HG03039 (cell line): ENCODE results near the gene HCN3.

ENCODE experiments used
- ATAC-seq: cut with Tn5 transposase; IDR thresholded peaks from one replicate; pipeline ENCODE4 v1.9.1; 2021; ENCODE audit warnings: mild to moderate bottlenecking, moderate library complexity; ENCODE audit not compliant: unreplicated experiment

The HCN3 gene

GRCh38 chr1:155308493-155309422, 31.5 kb downstream of the HCN3 start, which contains the start of gene FDPS:
Gene FDPS, plus strand, starts transcription at chr1:155308866. Its CDS starts 924 bp downstream, at chr1:155309790.
- peak; percentile 92 for ATAC-seq

GRCh38 chr1:155309423-155310021, 32.3 kb downstream of the HCN3 start:
- no peak for ATAC-seq

GRCh38 chr1:155313261-155313660, 36.0 kb downstream of the HCN3 start:
- ATAC-seq: no peak

GRCh38 chr1:155316922-155317321, 39.7 kb downstream of the HCN3 start:
- ATAC-seq: no peak

DNA sequence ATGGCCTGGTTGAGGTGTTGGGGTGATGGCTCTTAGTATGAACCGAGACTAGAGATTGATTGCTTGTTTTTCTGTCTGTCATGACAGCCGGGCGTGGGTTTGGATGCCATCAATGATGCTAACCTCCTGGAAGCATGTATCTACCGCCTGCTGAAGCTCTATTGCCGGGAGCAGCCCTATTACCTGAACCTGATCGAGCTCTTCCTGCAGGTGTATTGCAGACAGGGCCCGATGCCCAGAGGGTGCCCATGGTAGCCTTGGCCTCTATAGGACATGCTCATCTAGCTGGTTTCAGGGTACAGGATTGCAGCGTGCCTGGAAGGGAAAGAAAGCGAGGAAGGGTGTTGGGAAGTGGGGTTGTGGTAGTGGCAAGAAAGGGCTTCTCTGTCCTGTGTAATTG, 40.8 kb downstream of the HCN3 start:
- no peak for ATAC-seq

GRCh38 chr1:155319536-155319935, 42.3 kb downstream of the HCN3 start:
- ATAC-seq: no peak

GRCh38 chr1:155320252-155320651, 43.0 kb downstream of the HCN3 start:
- ATAC-seq: no peak

DNA sequence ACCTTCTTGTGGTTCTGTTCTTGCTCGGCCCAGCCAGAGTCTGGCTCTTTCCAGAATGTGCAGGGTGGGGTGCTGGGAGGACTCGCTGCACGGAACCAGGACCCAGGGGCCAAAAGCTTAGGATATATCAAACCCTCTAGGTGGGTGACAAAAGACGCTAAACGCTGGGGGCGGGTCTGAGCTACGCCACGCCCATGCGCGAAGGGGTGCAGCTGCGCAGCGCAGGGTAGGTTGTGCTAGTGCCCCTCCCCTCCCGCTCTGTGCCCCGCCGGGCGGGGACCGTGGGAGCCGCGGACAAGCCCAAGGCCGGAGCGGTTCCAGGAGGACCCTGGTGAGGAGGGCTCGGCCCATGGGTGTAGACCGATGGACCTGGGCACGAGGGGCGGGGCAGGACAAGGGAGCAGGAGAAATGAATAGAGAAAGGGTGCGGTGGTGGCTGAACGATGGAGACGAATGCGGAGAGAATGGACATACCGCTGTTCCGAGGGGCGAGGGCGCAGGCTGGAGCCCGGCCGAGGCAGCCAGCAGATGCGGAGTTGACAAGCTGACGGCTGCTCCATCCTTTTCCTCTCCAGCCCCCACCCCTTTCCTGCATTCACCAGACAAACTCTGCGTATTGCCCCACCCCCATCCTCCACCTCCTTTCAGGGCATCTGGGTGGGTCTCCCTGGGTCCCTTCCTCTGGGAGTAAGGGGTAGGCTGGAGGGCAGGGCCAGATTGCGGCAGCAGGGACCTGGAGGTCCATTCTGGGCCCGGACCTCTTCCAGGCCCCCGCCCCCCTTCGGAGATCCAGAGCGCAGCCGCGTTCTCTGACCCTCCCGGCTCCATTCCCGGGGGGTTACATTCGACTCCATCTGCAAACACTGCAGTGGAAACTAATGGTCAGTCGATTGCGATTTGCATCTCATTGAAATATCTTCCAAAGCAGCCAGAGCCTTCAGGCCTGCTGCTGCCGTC, 43.7 kb downstream of the HCN3 start, which contains the start of gene RUSC1:
TSS of gene RUSC1 (plus strand) at position 234 of the 957 bp plus-strand sequence. CDS start 880 bp downstream, outside the sequence.
- ATAC-seq: no peak

DNA sequence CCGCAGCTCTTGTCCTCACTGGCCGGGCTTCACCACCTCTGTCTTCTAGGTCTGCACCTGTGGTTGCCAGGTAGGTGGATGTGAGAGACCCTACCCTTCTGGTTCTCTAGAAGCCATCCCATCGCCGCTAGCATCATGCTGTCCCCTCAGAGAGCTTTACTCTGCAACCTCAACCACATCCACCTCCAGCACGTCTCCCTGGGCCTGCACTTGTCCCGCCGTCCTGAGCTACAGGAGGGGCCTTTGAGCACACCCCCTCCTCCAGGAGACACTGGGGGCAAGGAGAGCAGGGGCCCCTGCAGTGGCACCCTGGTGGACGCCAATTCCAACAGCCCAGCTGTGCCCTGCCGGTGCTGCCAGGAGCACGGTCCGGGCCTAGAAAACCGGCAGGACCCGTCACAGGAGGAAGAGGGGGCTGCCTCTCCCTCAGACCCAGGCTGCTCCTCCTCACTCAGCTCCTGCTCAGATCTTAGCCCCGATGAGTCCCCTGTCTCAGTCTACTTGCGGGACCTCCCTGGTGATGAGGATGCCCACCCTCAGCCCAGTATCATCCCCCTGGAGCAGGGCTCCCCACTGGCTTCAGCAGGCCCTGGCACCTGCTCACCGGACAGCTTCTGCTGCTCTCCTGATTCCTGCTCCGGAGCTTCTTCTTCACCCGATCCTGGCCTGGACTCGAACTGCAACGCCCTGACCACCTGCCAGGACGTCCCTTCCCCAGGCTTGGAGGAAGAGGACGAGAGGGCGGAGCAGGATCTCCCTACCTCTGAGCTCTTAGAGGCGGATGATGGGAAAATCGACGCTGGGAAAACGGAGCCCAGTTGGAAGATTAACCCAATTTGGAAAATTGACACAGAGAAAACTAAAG, 44.6 kb downstream of the HCN3 start:
- ATAC-seq: no peak

- ATAC-seq: no peak
These were observed 45.3 kb downstream of the HCN3 start for GRCh38 chr1:155322571-155322952.

- peak; percentile 32 for ATAC-seq
These were observed 45.9 kb downstream of the HCN3 start for GRCh38 chr1:155322953-155323728.

DNA sequence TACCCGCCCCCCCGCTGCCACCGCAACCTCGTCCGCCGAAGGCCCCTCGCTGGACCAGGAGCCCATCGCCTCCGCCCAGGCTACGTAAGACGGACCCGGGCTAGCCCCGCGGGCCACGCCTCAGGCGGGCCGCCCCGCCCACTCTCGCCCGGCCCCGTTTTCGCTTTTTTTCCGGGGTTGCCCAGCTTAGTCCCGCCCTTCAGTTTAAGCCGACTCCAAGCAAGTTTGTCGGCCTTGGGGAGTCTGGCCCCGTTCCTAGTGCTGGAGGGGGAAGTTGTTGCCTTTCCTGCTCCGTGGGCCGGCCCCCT, 46.4 kb downstream of the HCN3 start:
- peak; percentile 36 for ATAC-seq

GRCh38 chr1:155324037-155324716, 46.9 kb downstream of the HCN3 start:
- peak; percentile 55 for ATAC-seq

DNA sequence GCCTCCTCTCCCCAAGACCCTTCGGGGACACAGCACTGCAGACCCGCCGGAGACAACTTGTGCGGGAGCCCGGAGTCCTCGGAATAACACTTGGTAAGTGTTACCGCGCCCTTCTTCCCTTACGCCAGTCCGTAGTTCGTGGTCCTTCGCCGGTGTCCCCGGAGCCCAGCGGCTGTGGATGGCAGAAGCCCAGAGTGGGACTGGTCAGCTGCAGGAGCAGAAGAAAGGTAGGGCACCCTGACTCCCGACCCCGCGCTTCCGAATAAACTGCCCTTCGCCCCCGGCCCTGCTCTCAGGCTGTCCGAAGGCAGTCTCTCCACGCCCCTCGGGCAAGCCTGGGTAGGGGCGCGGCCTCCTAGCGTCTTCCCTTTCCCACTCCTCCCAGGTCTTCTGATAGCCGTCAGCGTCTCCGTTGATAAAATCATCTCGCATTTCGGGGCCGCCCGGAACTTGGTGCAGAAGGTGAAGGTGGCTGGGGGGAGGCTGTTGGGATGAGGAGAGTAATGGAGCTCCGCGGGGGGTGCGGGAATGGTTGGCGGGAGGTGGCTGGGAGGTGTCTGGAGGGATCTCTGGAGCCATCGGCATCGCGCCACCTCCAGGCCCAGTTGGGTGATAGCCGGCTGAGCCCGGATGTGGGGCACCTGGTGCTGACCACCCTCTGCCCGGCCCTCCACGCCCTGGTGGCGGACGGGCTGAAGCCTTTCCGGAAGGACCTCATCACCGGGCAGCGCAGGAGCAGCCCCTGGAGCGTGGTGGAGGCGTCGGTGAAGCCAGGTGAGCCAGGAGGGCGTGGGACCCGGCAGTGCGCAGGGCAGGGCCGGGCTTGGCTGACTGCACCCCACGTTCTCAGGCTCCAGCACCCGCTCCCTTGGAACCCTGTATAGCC, 47.7 kb downstream of the HCN3 start:
- ATAC-seq: no peak

GRCh38 chr1:155325603-155325893, 48.3 kb downstream of the HCN3 start:
- ATAC-seq: no peak

DNA sequence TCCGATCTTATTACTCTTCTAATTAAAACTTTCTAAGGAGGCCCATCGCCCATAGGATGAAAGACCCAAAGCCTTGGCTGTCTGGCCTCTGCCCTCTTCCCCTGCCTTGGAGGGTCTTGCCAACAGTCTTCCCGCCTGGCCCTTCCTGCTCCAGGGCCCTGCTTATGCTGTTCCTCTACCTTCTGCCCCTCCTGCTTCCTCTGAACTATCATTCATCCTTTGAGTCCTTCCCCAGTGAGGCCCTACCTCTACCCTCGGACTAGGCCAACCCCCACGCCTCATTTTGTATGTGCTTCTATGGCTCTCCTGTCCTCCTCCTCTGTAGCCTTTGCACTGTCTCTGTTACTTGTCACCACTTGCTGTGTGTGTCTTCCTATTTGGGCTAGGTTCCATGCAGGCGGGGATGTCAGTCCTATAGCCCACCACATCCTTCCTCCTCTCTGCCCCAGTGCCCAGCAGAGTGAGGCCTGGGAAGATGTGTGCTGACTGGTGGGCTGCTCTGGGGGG, 48.8 kb downstream of the HCN3 start:
- ATAC-seq: no peak

DNA sequence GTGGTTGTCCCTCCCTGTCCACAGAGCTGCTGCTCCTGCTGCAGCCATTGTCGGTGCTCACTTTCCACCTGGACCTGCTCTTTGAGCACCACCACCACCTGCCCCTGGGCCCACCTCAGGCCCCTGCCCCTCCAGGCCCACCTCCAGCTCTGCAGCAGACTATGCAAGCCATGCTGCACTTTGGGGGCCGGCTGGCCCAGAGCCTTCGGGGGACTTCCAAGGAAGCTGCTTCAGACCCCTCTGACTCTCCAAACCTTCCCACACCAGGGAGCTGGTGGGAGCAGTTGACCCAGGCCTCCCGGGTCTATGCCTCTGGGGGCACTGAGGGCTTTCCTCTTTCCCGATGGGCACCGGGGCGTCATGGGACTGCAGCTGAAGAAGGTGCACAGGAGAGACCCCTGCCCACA, 49.4 kb downstream of the HCN3 start:
- no peak for ATAC-seq

- no peak for ATAC-seq
These were observed 50.7 kb downstream of the HCN3 start for GRCh38 chr1:155327981-155328380.
